Esophagus mucosa (tissue), 1 donor: ENCODE results near the gene ACAD11. TPM values are rescaled to one million over a fixed set of nuclear protein-coding genes. Genes with fewer than 3 reads are reported as not detected.
"Not testable (repeated sequence)": the region's sequence is repeated elsewhere in the genome, so short reads cannot be mapped to it uniquely, and the experiment has no call there.

Experiments used
- ATAC-seq: fragments of 200-7000 bp; cut with Tn5 transposase; one replicate; pipeline ENCODE4 v1.9.1; 2020
- total RNA-seq: library from RNA; stranded (reverse); gene quantifications from one replicate; pipeline ENCODE4 v1.2.4, GENCODE V29; 2023
- donor health status: DM: yes; HTN: yes; CAD: no.

Gene ACAD11
- total RNA-seq, 1 donor from 2014 or later = 8.1 TPM

DNA sequence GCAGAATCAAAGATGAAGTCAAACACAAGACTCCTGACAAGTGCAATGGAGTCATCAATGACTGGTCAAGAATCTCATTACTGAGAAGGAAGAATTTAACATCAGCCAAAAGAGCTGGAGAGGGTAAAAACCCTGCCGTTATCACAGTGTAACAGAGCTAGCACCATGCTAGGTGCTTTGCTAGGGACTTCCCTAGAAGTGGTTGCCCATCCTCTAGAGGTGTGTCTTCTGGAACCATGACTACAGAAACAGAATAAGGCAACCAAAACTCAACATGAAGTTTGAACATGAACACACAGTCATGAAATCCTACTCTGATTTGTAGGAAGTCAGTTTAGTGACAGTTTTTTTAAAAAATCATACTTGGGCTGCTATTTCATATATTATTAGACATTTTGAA is 9.5 kb downstream of the ACAD11 start:
- ATAC-seq = no peak

DNA sequence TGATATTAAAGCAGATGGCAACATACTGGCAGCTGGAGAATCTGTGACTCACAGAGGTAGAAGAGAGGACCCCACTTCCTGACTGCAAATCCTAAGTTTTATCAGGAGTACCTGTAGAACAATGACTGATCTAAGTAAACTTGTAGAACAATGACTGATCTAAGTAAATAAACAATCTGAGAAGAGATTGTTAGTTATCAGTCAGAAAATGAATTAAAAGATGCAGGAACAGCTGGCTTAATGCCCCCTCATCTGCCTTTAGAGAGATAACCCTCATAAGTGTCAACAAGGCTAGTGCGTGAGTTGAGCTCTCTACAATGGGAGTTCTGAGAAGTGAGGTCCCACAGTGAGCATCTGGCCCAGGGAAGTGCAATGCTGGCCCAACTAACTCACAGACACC is 14.6 kb downstream of the ACAD11 start:
- no peak for ATAC-seq

DNA sequence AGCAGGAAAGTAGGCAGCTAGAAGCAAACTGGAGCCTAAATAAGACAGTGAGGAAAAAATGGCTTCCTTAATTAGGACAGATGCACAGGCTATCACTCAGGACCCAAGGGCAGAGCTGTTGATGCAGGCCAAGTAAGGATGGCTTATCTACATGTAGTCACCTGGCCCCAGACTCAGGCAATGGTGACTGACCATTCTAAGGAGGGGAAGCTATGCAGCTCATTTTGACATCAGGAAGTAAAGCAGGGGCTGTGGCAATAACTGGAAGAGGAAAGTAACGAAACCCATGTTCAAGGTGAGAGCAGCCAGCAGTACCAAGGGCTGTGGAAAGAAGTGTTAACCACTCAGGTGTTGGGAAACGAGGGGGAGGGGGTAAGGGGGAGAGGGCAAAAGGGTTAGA is 16.2 kb downstream of the ACAD11 start:
- no peak for ATAC-seq

GRCh38 chr3:132642539-132642847 is 17.1 kb downstream of the ACAD11 start:
- no peak for ATAC-seq

DNA sequence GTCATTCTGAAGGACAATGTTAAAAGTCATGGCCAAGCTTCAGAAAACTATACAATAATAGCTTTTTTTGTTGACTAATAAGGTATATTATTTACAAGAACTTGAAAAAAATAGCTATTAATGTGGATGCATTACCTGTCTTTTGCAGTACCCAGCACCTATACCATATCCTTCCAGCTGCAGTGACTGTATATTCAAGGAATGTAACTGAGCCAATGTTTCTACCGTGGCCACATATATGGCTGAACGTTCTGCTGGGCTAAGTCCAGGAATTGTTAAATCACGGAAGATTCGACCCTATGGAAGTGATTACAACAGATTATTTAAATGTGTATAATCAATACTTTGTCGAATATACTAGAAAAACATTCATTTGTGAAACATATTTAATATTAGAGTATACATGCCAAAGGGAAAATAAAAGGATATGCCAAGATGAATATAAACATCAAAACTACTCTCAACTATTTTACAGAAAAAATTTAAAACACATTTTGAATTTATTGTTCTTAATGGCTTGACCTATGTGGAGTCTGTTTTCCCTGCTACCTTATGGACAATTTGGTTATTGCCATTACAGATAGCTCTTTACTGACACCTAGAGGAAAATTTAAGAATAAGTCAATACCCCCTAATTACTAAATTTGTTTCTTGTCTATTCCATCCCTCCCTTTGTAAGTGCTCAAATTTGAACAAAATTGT is 17.6 kb downstream of the ACAD11 start:
- ATAC-seq = peak; percentile 71

DNA sequence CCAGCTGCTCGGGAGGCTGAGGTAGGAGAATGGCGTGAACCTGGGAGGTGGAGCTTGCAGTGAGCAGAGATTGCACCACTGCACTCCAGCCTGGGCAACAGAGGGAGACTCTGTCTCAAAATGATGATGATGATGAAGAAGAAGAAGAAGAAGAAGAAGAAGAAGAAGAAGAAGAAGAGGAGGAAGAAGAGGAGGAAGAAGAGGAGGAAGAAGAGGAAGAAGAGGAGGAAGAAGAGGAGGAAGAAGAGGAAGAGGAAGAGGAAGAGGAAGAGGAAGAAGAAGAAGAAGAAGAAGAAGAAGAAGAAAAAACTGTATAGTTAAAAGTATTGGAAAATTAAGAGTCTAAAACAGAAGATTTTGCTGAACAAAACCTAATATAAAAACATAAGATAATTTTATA is 18.2 kb downstream of the ACAD11 start:
- not testable (repeated sequence) for ATAC-seq

DNA sequence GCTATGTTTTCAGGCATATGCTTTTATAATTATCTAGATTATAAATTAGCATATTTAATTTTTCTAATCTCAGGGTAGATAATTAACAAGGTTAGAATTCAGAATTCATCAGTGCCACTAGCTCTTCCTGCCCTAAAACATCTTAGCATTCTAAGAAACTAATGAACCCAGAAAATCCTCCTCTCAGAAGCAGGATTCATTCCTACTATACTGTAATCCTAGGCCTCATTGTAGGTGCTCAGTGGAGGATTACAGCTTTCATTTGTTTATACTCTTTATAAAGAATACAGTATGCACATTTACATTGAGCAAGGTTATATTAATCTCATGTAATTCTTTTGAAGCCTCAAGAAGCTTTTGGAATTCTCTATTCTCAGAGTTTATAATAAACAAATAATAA is 20.9 kb downstream of the ACAD11 start:
- no peak for ATAC-seq

- ATAC-seq = no peak
These were observed 22.0 kb downstream of the ACAD11 start for GRCh38 chr3:132637590-132637989.

- no peak for ATAC-seq
These were observed 24.6 kb downstream of the ACAD11 start for GRCh38 chr3:132635052-132635451.

DNA sequence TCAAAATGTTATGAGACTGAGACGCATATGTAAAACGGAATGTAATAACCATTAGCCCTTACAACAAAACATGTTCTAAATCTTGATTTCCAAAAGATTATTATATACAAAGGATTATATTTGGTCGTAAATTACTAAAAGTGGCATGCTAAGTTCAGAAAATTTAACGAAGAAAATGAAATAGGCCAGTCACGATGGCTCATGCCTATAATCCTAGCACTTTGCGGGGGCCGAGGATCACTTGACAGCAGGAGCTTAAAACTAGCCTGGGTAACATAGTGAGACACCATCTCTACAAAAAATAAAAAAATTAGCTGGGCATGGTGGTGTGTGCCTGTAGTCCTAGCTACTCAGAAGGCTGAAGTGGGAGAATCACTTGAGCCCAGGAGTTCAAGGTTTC is 29.0 kb downstream of the ACAD11 start:
- no peak for ATAC-seq

GRCh38 chr3:132629928-132630327 is 29.7 kb downstream of the ACAD11 start:
- ATAC-seq = peak; percentile 70

DNA sequence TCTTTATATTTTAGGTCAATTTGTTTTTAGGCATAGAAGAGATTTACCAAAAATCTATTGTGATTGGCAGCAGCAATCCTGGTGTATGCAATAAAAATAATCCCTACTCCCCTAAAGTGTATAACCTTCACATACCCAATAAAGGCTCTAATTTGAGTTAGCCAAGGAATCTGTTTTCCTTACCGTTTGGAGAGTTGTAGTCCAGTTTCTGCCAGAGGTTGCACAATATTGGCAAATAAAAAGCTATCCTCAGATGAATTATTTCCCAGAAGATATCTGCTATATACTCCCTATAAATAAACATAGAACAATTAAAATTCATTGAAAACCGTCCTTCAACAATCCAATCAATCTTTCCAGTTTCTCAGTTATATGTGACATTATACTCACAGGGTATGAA is 31.5 kb downstream of the ACAD11 start:
- no peak for ATAC-seq

DNA sequence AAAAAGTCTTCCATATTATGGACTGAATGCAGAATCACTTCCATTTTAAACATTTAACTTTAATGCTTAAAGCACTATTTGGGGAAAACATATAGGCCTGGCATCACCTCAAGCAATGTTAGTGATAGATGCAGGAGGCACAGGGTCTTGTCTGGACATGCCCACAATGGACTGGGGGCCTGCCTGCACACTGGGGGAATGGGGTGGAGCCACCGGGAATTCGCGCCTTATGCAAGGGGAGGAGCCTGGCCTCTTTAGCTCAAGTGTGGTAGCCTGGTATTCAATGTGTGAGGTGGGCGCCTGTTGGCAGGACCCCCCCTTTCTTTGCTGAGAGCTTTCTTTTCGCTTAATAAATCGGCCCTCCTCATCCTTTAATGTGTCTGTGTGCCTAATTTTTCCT is 32.7 kb downstream of the ACAD11 start:
- ATAC-seq = no peak

- ATAC-seq = no peak
These were observed 34.0 kb downstream of the ACAD11 start for GRCh38 chr3:132625613-132626012.

- ATAC-seq = no peak
These were observed 34.8 kb downstream of the ACAD11 start for GRCh38 chr3:132624790-132625189.

GRCh38 chr3:132623646-132624045 is 36.0 kb downstream of the ACAD11 start:
- ATAC-seq = peak; percentile 94

DNA sequence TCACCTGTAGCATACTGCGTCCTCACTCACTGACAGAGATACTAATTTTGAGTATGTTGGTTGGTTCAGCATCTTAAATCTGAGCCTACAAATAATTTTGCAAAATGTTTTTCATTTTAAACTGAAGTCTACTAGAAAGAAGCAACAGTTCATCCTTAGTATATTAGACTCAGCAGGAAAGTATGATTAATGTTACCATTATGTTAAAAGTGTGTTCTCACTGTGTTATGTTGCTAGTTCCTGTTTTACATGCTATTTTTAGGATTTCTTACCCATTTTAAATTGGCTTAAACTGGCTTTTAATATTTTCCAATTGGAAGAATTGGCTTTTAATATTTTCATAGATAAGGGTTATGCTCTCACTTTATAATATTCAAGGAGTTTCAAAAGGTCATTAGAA is 36.8 kb downstream of the ACAD11 start:
- ATAC-seq = no peak

DNA sequence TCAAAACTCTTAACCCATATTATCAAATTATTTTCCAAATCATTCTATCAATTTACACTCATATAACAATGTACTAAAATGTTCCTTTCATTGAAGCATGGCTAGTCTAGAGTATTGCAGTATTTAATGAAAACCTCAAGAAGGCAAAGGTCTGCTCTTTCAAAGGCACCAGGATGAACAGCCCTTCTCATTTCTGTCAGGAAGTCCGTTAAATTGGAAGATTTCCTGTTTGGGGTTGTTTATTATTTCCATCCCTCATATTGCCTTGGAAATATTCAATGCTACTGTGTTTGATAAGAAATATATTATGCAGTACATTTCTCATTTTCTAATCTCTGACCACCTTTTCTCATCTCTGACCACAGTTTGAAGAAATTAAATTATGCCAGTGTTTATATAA is 37.5 kb downstream of the ACAD11 start:
- no peak for ATAC-seq

- no peak for ATAC-seq
These were observed 42.8 kb downstream of the ACAD11 start for GRCh38 chr3:132616780-132617179.

DNA sequence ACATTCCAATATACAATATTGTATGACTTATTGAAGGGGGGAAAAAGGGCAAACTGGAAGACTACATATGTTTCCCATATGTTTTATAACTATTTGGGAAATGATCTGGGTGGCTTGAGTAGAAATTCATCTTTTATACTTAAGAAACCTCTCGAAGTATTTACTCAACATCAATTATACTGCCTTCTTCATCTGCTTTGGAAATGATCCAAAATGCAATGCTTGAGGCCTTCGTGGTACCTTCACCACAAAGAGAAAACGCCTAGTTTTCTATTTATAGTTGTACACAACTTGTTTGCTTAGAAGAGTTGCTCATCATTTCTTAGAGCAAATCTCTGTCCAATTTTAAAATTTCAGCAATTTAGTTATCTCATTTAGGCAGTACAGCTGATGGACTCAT is 43.7 kb downstream of the ACAD11 start:
- no peak for ATAC-seq

DNA sequence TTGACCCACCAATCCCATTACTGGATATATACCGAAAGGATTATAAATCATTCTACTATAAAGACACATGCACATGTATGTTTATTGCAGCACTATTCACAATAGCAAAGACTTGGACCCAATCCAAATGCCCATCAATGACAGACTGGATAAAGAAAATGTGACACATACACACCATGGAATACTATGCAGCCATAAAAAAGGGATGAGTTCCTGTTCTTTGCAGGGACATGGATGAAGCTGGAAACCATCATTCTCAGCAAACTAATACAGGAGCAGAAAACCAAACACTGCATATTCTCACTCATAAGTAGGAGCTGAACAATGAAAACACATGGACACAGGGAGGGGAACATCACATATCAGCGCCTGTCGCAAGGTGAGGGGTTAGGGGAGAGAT is 44.3 kb downstream of the ACAD11 start:
- not testable (repeated sequence) for ATAC-seq

- not testable (repeated sequence) for ATAC-seq
These were observed 53.0 kb downstream of the ACAD11 start for GRCh38 chr3:132606620-132607019.

DNA sequence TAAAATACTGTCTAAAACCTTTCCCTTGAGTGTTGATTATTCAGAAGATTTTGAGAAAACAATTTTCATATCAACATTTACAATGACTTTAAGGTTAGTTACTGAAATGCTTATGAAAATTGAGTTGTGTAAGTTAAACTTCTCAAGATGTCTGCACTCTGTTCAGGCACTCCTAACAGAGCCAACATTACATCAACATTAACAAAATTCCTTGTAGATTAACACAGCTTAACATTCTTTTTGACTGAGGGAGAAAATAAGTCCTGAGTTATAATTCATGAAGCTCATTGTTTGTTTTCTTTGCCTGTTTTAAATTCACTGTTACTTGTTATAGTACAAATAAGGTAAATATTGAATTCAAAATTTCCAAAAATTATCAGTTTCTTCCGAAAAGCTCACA is 53.5 kb downstream of the ACAD11 start:
- no peak for ATAC-seq

GRCh38 chr3:132605374-132605792 is 54.2 kb downstream of the ACAD11 start:
- ATAC-seq = no peak

- not testable (repeated sequence) for ATAC-seq
These were observed 59.0 kb downstream of the ACAD11 start for GRCh38 chr3:132600614-132601013.
